ENCODE measurements around the gene DGKI. TPM values are rescaled to one million over a fixed set of nuclear protein-coding genes. Genes with fewer than 3 reads are reported as not detected.
"Not testable (repeated sequence)": the region's sequence is repeated elsewhere in the genome, so short reads cannot be mapped to it uniquely, and the experiment has no call there.

The DGKI gene
- total and polyA plus RNA-seq, 11 donors = 0.36 to 4.6 (median 1.0) TPM

GRCh38 chr7:137834552-137834951 lies 12.2 kb downstream of the DGKI start:
- no peak overlapping the region for H3K4me3 ChIP-seq
- no peak for TF ChIP-seq POLR2A (IDR thresholded peaks at IDR 0.05)
- TF ChIP-seq CTCF (IDR thresholded peaks at IDR 0.05) = no peak
- WGBS, 4 donors = 94 to 100% (median 96%) methylated on average over 1 of the region's 1 CpG
- H3K27me3 ChIP-seq = no peaks in the 10 kb centered on the region
- H3K27ac ChIP-seq = no peak overlapping the region
- peaks cover 0 to 18% (median 11%) of the 10 kb centered on the region in 12 donors for H3K9me3 ChIP-seq
- no peak for DNase-seq
- peaks cover 0 to 1% (median 0%) of the 10 kb centered on the region in 12 donors for H3K4me1 ChIP-seq
- intact Hi-C loops (cut with DNase I) = no loop called here
- no peaks in the 10 kb centered on the region for H3K36me3 ChIP-seq
- ATAC-seq = no peak

- DNase-seq, H3K4me3 ChIP-seq: not testable (repeated sequence)
Measured at GRCh38 chr7:137832990-137833389, 13.8 kb downstream of the DGKI start.

GRCh38 chr7:137832382-137832781 lies 14.4 kb downstream of the DGKI start:
- Histone ChIP-seq H3K27ac (no peak overlapping the region), H3K4me3 (no peak overlapping the region), H3K4me1 (peaks cover 0 to 15% (median 3%) of the 10 kb centered on the region in 12 donors), H3K27me3 (no peaks in the 10 kb centered on the region), H3K36me3 (no peaks in the 10 kb centered on the region), H3K9me3 (peaks cover 0 to 18% (median 11%) of the 10 kb centered on the region in 12 donors)
- DNase-seq = no peak
- intact Hi-C loops (cut with DNase I) = no loop called here
- no peak for ATAC-seq
- WGBS, 4 donors = 93 to 96% (median 94%) methylated on average over 2 of the region's 2 CpGs
- no peak for TF ChIP-seq POLR2A (IDR thresholded peaks at IDR 0.05)
- no peak for TF ChIP-seq CTCF (IDR thresholded peaks at IDR 0.05)

More at GRCh38 chr7:137832990-137833389, 13.8 kb downstream of the DGKI start:
- Histone ChIP-seq H3K9me3 (peaks cover 0 to 18% (median 11%) of the 10 kb centered on the region in 12 donors), H3K4me1 (peaks cover 0 to 15% (median 3%) of the 10 kb centered on the region in 12 donors)
- H3K36me3 ChIP-seq; H3K27ac ChIP-seq; ATAC-seq; H3K27me3 ChIP-seq; intact Hi-C loops (cut with DNase I): not testable (repeated sequence)
- 89 to 95% (median 91%) methylated on average over 2 of the region's 2 CpGs for WGBS, 4 donors

- 83 to 98% (median 90%) methylated on average over 1 of the region's 1 CpG for WGBS, 4 donors
- DNase-seq; H3K27ac ChIP-seq; H3K27me3 ChIP-seq; H3K36me3 ChIP-seq; ATAC-seq; H3K4me3 ChIP-seq; intact Hi-C loops (cut with DNase I): not testable (repeated sequence)
- H3K9me3 ChIP-seq = peaks cover 0 to 18% (median 11%) of the 10 kb centered on the region in 12 donors
- peaks cover 0 to 15% (median 3%) of the 10 kb centered on the region in 12 donors for H3K4me1 ChIP-seq
Measured at GRCh38 chr7:137831555-137831954, 15.2 kb downstream of the DGKI start.

GRCh38 chr7:137829337-137829992 lies 17.3 kb downstream of the DGKI start:
- WGBS, 4 donors = 63 to 73% (median 68%) methylated on average over 7 of the region's 7 CpGs
- Histone ChIP-seq H3K27me3 (no peaks in the 10 kb centered on the region), H3K4me1 (peaks cover 0 to 15% (median 3%) of the 10 kb centered on the region in 12 donors), H3K4me3 (no peak overlapping the region), H3K9me3 (peaks cover 0 to 19% (median 11%) of the 10 kb centered on the region in 12 donors), H3K27ac (no peak overlapping the region), H3K36me3 (no peaks in the 10 kb centered on the region)
- intact Hi-C loops (cut with DNase I) = no loop called here
- no peak for ATAC-seq
- no peak for DNase-seq
- no peak for TF ChIP-seq POLR2A (IDR thresholded peaks at IDR 0.05)
- no peak for TF ChIP-seq CTCF (IDR thresholded peaks at IDR 0.05)
